HEK293 (cell line): ENCODE data around the gene SMIM5.

ENCODE experiments used
- CTCF ChIA-PET: fragments of 350-600 bp; formaldehyde crosslinking; extraction: SDS; loops from one replicate; lab custom pipeline; 2021; ENCODE audit warnings: antibody characterized with exemption; lab: Yijun Ruan, JAX
- POLR2A ChIA-PET: fragments of 300-600 bp; formaldehyde crosslinking; extraction: SDS; loops from one replicate; lab custom pipeline; 2020; ENCODE audit warnings: antibody characterized with exemption, inconsistent platforms; lab: Yijun Ruan, JAX
- H3K27ac ChIP-seq: fragments of 200-500 bp; sonication (Bioruptor generic); 2 replicates; pipeline ENCODE4 v1.5.1; 2014; ENCODE audit warnings: low read depth, low read length, control low read depth, inconsistent platforms; ENCODE audit errors: extremely low read depth
- H3K36me3 ChIP-seq, 2 experiments: fragments of 200-500 bp in 1 of 2; sonication (Bioruptor generic) in 1 of 2; 1 replicate in 1 of 2; 2 replicates in 1 of 2; pipeline ENCODE4 v1.5.1; 2014 to 2017; ENCODE audit warnings: inconsistent platforms in 2 of 2, low read length in 2 of 2; ENCODE audit not compliant: control insufficient read depth in 2 of 2, insufficient read depth in 1 of 2
- H3K4me1 ChIP-seq: fragments of 200-500 bp; sonication (Bioruptor generic); 2 replicates; pipeline ENCODE4 v1.5.1; 2014; ENCODE audit warnings: mild to moderate bottlenecking, low read length, inconsistent platforms; ENCODE audit not compliant: control insufficient read depth, insufficient read depth
- H3K4me3 ChIP-seq: 2 replicates; pipeline ENCODE4 v1.5.1; 2011; ENCODE audit warnings: low read depth, mild to moderate bottlenecking, control low read depth, low read length, moderate library complexity
- H3K9me3 ChIP-seq: fragments of 200-500 bp; sonication (Bioruptor generic); 2 replicates; pipeline ENCODE4 v1.5.1; 2014; ENCODE audit warnings: low read depth, low read length, inconsistent platforms; ENCODE audit not compliant: control insufficient read depth, insufficient read depth
- ATF2 ChIP-seq: fragments of 450-650 bp; formaldehyde crosslinking; IDR thresholded peaks from 2 replicates; pipeline ENCODE4 v1.5.1; 2016; ENCODE audit warnings: missing biosample characterization, missing genetic modification characterization, low read depth
- KLF9 ChIP-seq: fragments of 450-650 bp; formaldehyde crosslinking; IDR thresholded peaks from 2 replicates; pipeline ENCODE4 v1.5.1; 2016; ENCODE audit warnings: missing biosample characterization, missing genetic modification characterization, low read depth
- PRDM1 ChIP-seq: fragments of 450-650 bp; formaldehyde crosslinking; IDR thresholded peaks from 2 replicates; pipeline ENCODE4; 2016; ENCODE audit warnings: missing biosample characterization, missing genetic modification characterization
- SALL2 ChIP-seq: fragments of 450-650 bp; formaldehyde crosslinking; IDR thresholded peaks from 2 replicates; pipeline ENCODE4 v1.5.0; 2017; ENCODE audit warnings: missing biosample characterization, mild to moderate bottlenecking, missing genetic modification characterization, borderline replicate concordance
- YY1 ChIP-seq: fragments of 450-650 bp; formaldehyde crosslinking; IDR thresholded peaks from 2 replicates; pipeline ENCODE4 v1.5.1; 2018; ENCODE audit warnings: missing biosample characterization, missing genetic modification characterization
- ZFP41 ChIP-seq: fragments of 450-650 bp; formaldehyde crosslinking; IDR thresholded peaks from 2 replicates; pipeline ENCODE4 v1.5.1; 2016; ENCODE audit warnings: missing biosample characterization, missing genetic modification characterization, borderline replicate concordance
- ZNF155 ChIP-seq: fragments of 450-650 bp; formaldehyde crosslinking; IDR thresholded peaks from 2 replicates; pipeline ENCODE4 v1.5.1; 2016; ENCODE audit warnings: missing biosample characterization, missing genetic modification characterization
- ZNF169 ChIP-seq: fragments of 450-650 bp; formaldehyde crosslinking; IDR thresholded peaks from 2 replicates; pipeline ENCODE4 v1.5.1; 2016; ENCODE audit warnings: missing biosample characterization, missing genetic modification characterization
- ZNF175 ChIP-seq: fragments of 450-650 bp; formaldehyde crosslinking; IDR thresholded peaks from 2 replicates; pipeline ENCODE4 v1.5.1; 2016; ENCODE audit warnings: missing biosample characterization, missing genetic modification characterization
- ZNF19 ChIP-seq: fragments of 450-650 bp; formaldehyde crosslinking; IDR thresholded peaks from 2 replicates; pipeline ENCODE4; 2016; ENCODE audit warnings: missing biosample characterization, missing genetic modification characterization, low read depth
- ZNF280C ChIP-seq: fragments of 450-650 bp; formaldehyde crosslinking; IDR thresholded peaks from 2 replicates; pipeline ENCODE4 v1.5.1; 2016; ENCODE audit warnings: missing biosample characterization, missing genetic modification characterization
- ZNF488 ChIP-seq: fragments of 450-650 bp; formaldehyde crosslinking; IDR thresholded peaks from 2 replicates; pipeline ENCODE4 v1.5.1; 2016; ENCODE audit warnings: missing biosample characterization, missing genetic modification characterization
- ZNF513 ChIP-seq: fragments of 450-650 bp; IDR thresholded peaks from 2 replicates; pipeline ENCODE4 v1.5.1; 2018; ENCODE audit warnings: missing biosample characterization, missing genetic modification characterization
- ZNF580 ChIP-seq: fragments of 450-650 bp; formaldehyde crosslinking; IDR thresholded peaks from 2 replicates; pipeline ENCODE4 v1.5.1; 2016; ENCODE audit warnings: missing biosample characterization, missing genetic modification characterization
- ZNF623 ChIP-seq: fragments of 450-650 bp; formaldehyde crosslinking; IDR thresholded peaks from 2 replicates; pipeline ENCODE4 v1.5.1; 2016; ENCODE audit warnings: missing biosample characterization, missing genetic modification characterization
- ZNF664 ChIP-seq: fragments of 450-650 bp; formaldehyde crosslinking; IDR thresholded peaks from 2 replicates; pipeline ENCODE4 v1.5.1; 2016; ENCODE audit warnings: missing biosample characterization, missing genetic modification characterization
- ZNF704 ChIP-seq: fragments of 450-650 bp; formaldehyde crosslinking; IDR thresholded peaks from 2 replicates; pipeline ENCODE4 v1.5.1; 2016; ENCODE audit warnings: missing biosample characterization, missing genetic modification characterization
- ZNF830 ChIP-seq: fragments of 450-650 bp; IDR thresholded peaks from 2 replicates; pipeline ENCODE4 v1.5.0; 2018; ENCODE audit warnings: missing biosample characterization, missing genetic modification characterization, low read depth, mild to moderate bottlenecking, moderate library complexity
- ZNF837 ChIP-seq: fragments of 450-650 bp; formaldehyde crosslinking; IDR thresholded peaks from 2 replicates; pipeline ENCODE4 v1.5.1; 2016; ENCODE audit warnings: missing biosample characterization, missing genetic modification characterization
- ZSCAN30 ChIP-seq: fragments of 450-650 bp; IDR thresholded peaks from 2 replicates; pipeline ENCODE4 v1.5.1; 2018; ENCODE audit warnings: missing biosample characterization, mild to moderate bottlenecking, missing genetic modification characterization, moderate library complexity
- ZSCAN4 ChIP-seq: fragments of 450-650 bp; formaldehyde crosslinking; IDR thresholded peaks from 2 replicates; pipeline ENCODE4 v1.5.1; 2017; ENCODE audit warnings: missing biosample characterization, missing genetic modification characterization

The SMIM5 gene

GRCh38 chr17:75638893-75639292 is 5.7 kb downstream of the SMIM5 start:
- TF ChIP-seq ZNF664 = no peak
- TF ChIP-seq ZNF704 (tag by site-specific recombination) = no peak
- TF ChIP-seq ZNF175 = no peak
- TF ChIP-seq YY1 = no peak
- TF ChIP-seq ZNF623 = no peak
- no peak for TF ChIP-seq ZSCAN30 (tag by site-specific recombination)
- no peak for TF ChIP-seq SALL2 (tag by site-specific recombination)
- no peak for TF ChIP-seq ATF2
- TF ChIP-seq ZNF580 (tag by site-specific recombination) = no peak
- TF ChIP-seq ZFP41 = no peak
- no peak for TF ChIP-seq ZNF837 (tag by site-specific recombination)
- no peak for TF ChIP-seq ZNF19 (tag by site-specific recombination)
- TF ChIP-seq ZNF488 = no peak
- TF ChIP-seq ZNF280C (tag by site-specific recombination) = no peak
- no peak for TF ChIP-seq ZNF513
- H3K4me1 ChIP-seq = peaks cover 4% of the 10 kb centered on the region; the same call in 1 of the 2 replicates
- peaks cover under 1 to 60% of the 10 kb centered on the region in 2 experiments; a peak in 2 of 3 replicates for H3K36me3 ChIP-seq
- no peaks in the 10 kb centered on the region for H3K9me3 ChIP-seq
- H3K27ac ChIP-seq = no peak overlapping the region
- POLR2A ChIA-PET = interaction anchor here (0.5 kb wide), 1 partner anchor 44 kb away, joined by 3 read pairs; no protein-coding TSS in a partner anchor
- no peak overlapping the region for H3K4me3 ChIP-seq
- CTCF ChIA-PET = interaction anchor here (0.6 to 2.8 kb wide), 4 partner anchors 14 to 121 kb away, joined by 3 to 7 read pairs (median 4); no protein-coding TSS in a partner anchor

- no peak overlapping the region for H3K4me3 ChIP-seq
- no peaks in the 10 kb centered on the region; the same call in 1 of the 2 replicates for H3K4me1 ChIP-seq
- ChIA-PET CTCF (interaction anchor here (0.6 to 3.2 kb wide), 3 partner anchors 13 to 121 kb away, joined by 3 to 24 read pairs (median 4); no protein-coding TSS in a partner anchor), POLR2A (no interaction called here)
- H3K27ac ChIP-seq = no peak overlapping the region
- TF ChIP-seq ZNF830 (tag by site-specific recombination) (no peak), ZNF169 (tag by site-specific recombination) (no peak), ZNF155 (tag by site-specific recombination) (no peak), ZSCAN4 (tag by site-specific recombination) (no peak), KLF9 (tag by site-specific recombination) (no peak), PRDM1 (tag by site-specific recombination) (no peak)
- peaks cover 5 to 60% of the 10 kb centered on the region in 2 experiments; a peak in 2 of 3 replicates for H3K36me3 ChIP-seq
- H3K9me3 ChIP-seq = no peaks in the 10 kb centered on the region
These were observed 6.1 kb downstream of the SMIM5 start for GRCh38 chr17:75639327-75639726.
